ENCODE measurements around the gene CAPN8.

DNA sequence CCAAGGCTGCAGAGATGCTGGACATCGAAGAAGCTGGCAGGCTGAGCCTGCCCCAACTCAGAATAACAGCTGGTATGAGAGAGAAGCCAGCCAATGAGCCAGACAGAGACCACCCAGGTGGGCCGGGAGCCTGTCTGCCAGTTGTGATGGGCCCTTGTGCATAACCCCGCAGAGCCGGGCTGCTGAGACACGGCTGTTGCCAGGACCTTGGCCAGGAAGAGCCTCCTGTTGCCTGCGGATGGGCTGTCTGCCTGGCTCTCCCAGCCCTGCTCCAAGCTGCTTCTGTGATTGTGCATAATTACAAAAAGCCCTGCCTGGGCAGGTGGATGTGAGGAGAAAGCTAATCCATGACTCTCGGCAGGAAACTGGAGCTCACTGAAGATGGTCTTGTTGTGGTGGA is 126.5 kb downstream of the CAPN8 start:
- TF ChIP-seq YY1 (IDR thresholded peaks at IDR 0.05; ENCODE audit: insufficient read depth, insufficient read length) (no peak), ZNF274 (IDR thresholded peaks at IDR 0.05; ENCODE audit: low read depth, low read length) (no peak), SUZ12 (IDR thresholded peaks at IDR 0.05; ENCODE audit: extremely low read depth, insufficient read depth, insufficient read length) (no peak)

Measured in NT2/D1 (cell line).